Activated CD4-positive, alpha-beta T cell treated with anti-CD3 and anti-CD28 coated beads, Interleukin-2, amount 50 U/mL, for 4 hours (primary cell): Measurements from ENCODE around the gene TMEM97.
"Not testable (repeated sequence)": the region's sequence is repeated elsewhere in the genome, so short reads cannot be mapped to it uniquely, and the experiment has no call there.

Source experiments
- DNase-seq, 2 experiments: peaks; one replicate each; pipeline ENCODE4 v3.0.0-alpha.2; 2020

Gene TMEM97

DNA sequence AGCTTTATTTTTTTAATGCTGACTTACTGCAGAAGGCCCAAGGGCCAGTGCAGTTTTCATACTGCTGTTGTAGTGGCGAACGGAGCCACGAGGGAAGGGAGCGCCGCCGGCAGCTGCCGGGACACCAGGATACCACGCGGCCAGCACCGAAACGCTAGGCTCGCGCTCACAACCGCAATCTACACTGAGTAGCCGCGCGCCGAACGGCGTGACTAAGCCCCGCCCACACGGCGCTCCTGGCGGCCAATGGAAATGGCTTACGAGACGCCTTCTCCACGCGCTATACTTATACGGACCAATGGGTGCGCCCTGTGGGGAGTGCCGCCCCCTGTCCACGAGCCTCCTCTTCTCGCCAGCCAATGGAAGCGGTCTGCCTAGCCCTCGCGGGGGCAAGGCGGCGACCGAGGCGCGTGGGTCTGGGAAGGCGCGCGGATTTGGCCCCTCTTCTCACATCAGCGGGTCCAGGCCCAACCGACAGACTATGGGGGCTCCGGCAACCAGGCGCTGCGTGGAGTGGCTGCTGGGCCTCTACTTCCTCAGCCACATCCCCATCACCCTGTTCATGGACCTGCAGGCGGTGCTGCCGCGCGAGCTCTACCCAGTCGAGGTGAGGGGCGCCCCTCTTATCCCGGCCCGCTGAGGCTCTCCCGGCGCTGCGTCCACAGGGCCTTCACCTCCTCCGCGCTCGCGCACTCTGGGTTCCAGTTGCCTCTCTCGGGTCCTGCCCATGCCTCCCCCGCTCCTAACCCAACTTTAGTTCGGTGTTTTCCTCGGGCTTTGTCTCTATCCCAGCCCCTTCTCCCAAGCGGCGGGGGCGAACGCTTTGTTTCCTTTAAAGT is at the start of gene TMEM97:
TMEM97 (plus strand) TSS at position 442 of the 839 bp plus-strand sequence; CDS start at position 482, 40 bp downstream.
- peak; percentile 95 to 96 for DNase-seq

DNA sequence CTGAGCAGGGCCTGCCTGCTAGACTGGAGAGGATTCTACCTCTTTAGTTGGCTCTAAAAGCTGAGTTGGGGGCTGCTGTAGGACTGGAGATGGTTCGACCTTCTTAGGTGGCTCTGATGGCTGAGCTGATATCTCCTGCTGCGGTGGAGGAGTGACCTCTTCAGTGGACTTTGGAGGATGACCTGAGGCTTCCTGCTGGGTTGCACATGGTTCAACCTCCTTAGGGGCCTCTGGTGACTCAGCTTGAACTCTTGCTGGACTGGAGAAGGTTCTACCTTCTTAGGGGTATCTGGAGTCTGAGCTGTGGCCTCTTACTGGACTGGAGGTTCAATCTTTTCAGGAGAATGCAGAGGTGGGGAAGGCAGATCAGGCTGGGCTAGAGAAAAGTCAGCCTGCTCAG is 48.9 kb upstream of the TMEM97 start:
- no peak for DNase-seq

DNA sequence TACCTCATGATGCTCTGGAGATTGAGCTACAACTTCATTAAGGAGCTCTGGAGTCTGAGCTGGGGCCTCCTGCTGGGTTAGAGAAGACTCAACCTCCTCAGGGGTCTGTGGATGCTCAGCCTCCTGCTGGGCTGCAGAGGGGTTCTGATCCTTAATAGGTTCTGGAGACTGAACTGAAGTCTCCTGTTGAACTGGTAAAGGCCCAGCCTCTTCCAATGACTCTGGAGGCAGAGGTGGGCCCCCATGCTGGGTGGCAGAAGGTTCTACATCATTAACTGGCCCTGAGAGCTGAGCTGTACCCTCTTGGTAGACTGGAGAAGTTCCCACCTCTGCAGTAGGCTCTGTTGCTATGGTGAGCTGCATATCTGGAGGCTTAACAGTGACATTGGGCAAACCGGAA is 48.1 kb upstream of the TMEM97 start:
- no peak for DNase-seq

- no peak for DNase-seq
Observed at GRCh38 chr17:28271431-28271830, 47.6 kb upstream of the TMEM97 start.

DNA sequence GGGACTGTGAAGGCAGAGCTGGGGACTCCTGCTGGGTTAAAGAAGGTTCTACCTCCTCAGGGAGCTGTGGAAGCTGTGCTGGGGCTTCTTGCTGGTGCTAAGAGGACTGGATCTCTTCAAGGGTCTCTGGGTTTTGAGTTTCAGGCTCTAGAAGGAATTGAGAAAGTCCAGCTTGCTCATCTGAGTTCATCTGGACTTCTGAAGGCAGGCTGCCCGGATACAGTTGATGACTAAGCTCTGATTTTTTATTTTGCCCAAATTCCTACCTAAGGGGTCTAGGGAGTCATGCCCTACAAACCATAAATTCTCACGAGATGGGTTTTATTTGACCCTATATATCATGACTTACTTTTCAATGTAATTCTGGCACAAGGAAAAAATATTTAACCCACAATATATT is 46.8 kb upstream of the TMEM97 start:
- no peak for DNase-seq

DNA sequence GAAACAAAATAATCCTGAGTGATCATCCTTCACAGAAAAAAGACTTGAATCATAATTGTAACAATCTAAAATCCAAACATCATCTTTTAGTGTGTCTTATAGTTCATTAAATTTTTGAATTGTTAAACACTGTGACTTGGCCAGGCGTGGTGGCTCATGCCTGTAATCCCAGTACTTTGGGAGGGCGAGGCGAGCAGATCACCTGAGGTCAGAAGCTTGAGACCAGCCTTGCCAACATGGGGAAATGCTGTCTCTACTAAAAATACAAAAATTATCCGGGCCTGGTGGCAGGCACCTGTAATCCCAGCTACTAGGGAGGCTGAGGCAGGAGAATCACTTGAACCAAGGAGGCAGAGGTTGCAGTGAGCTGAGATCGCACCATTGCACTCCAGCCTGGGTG is 45.7 kb upstream of the TMEM97 start:
- DNase-seq: not testable (repeated sequence)

- DNase-seq: no peak
Observed at GRCh38 chr17:28274591-28275265, 44.3 kb upstream of the TMEM97 start.

- no peak for DNase-seq
Observed at GRCh38 chr17:28276011-28276410, 43.0 kb upstream of the TMEM97 start.

GRCh38 chr17:28279411-28279810 is 39.6 kb upstream of the TMEM97 start:
- no peak for DNase-seq

DNA sequence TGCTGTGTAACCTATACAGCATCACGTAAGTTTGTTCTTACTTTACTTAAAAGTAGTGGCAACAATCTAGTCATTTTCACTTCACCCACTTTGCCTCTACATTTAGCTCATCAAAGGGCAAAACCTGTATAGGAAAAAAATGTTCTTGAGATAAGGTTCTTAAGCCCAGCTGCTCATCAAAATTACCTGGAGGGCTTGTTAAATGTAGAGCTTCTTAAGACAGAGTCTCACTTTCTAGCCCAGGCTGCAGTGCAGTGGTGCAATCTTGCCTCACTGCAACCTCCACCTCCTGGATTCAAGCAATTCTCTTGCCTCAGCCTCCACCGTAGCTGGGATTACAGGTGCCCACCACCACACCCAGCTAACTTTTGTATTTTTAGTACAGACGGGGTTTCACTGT is 38.2 kb upstream of the TMEM97 start:
- no peak for DNase-seq

GRCh38 chr17:28282596-28282995 is 36.4 kb upstream of the TMEM97 start:
- DNase-seq: no peak

- no peak for DNase-seq
Observed at GRCh38 chr17:28285965-28286364, 33.0 kb upstream of the TMEM97 start.

DNA sequence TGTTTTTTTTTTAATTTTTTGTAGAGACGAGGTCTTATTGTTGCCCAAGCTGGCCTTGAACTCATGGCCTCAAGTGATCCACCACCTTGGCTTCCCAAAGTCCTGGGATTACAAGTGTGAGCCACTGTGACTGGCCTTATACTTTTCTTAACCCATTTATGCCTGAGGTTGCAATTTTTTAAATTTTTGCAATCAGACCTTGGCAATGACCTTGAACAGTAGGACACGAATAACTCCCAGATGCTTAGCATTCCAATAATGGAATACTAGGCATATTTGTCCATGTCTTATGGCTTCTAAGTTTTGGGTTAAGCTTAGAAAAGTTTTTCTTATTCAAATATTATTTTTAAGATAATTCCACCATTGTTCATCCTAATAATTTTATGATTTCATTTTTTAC is 28.3 kb upstream of the TMEM97 start:
- no peak for DNase-seq

GRCh38 chr17:28291780-28292330 is 27.1 kb upstream of the TMEM97 start:
- DNase-seq: no peak

- not testable (repeated sequence) for DNase-seq
Observed at GRCh38 chr17:28292878-28293277, 26.1 kb upstream of the TMEM97 start.

- no peak for DNase-seq
Observed at GRCh38 chr17:28293994-28294393, 25.0 kb upstream of the TMEM97 start.

GRCh38 chr17:28295677-28296578 is 23.1 kb upstream of the TMEM97 start:
- DNase-seq: no peak

DNA sequence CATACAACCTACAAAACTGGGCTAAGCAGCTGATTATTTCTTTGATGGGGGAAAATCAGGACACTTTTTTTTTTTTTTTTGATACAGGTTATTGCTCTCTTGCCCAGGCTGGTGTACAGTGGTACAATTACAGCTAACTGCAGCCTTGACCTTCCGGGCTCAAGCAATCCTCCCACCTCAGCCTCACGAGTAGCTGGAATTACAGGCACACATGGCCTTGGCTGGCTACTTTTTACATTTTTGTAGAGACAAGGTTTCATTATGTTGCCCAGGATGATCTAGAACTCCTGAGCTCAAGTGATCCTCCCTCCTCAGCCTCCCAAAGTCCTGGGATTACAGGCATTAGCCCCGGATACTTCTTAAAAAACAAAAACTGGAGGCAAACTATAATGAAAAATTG is 20.6 kb upstream of the TMEM97 start:
- DNase-seq: no peak

DNA sequence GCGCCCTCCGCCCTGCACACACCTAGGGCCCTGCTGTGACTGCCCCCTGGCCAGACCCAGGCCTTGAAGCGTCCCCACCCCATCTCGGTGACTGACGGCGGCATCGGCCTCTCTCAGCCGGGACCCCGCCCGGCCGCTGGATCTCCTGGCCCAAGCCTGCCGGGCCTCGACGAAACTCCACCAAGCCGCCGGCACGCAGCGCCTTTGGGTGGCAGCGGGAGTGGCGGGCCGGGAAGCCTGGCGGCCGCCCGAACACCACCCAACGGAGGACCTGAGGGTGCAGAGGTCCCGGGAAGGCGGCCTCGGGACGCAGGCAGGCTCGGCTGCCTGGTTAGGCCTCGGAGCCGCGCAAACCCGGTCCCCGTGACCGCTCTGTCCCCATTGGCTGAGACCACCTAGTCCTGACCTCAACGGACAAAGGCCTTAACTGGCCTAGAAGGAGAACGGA is 12.0 kb upstream of the TMEM97 start:
- no peak for DNase-seq

DNA sequence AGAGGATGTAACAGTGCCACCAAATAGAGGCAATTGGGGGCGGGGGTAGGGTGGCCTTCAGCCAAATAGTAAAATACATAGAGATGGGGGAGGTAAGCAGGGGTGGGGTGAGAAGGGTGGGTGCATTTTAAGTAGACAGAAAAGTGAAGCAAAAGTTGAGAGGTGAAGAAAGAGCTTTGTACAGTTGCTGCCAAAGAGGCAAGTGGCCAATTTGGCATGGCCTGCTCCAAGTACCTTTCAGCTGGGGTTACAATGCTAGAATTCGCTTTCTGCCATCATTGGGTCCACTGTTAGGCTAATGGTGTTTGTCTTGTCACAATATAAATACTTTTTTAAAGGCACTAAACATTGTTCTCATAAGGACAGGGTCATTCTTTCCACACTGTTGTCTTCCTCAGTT is 5.2 kb upstream of the TMEM97 start:
- DNase-seq: no peak

DNA sequence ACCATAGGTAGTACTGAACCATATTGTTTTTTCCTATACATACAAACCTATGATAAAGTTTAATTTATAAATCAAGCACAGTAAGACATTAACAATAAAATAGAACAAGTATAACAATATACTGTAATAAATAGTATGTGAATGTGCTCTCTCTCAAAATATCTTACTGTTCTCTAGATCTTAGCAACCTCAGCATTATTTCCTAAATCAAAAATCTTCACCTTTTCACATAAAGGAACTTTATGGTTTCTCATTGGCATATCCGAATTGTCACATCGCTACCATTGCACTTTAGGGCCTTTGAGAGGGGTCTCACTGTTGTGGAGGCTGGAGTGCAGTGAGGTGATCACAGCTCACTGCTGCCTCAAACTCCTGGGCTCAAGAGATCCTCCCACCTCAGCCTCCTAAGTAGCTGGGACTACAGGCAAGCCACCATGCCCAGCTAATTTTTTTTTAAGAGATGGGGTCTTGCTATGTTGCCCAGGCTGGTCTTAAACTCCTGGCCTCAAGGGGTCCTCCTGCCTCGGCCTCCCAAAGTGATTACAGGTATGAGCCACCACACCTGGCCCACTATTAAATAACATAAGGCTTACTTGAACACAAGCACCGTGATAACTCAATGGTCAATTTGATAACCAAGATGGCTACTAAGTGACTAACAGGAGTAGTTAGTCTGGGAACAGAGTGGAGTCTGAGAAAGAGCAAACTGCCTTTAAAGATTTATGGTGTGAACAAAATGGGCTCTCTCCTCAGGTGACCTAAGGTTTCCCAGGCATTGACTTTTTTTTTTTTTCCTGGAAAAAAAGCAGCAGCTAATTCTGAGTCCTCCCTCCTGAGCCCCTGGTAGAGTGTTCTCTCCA is 2.9 kb upstream of the TMEM97 start:
- no peak for DNase-seq
